Measurements from ENCODE around the gene CACFD1. TPM values are rescaled to one million over a fixed set of nuclear protein-coding genes. Genes with fewer than 3 reads are reported as not detected.

The CACFD1 gene
- total RNA-seq, 1 experiment from 2014 or later, result 22.5 TPM

- H3K4me3 Mint-ChIP-seq, result no peak overlapping the region
- no peak overlapping the region for H3K27ac Mint-ChIP-seq
- H3K9me3 Mint-ChIP-seq, result no peaks in the 10 kb centered on the region
- TF ChIP-seq CREM (CRISPR knock-in tag; IDR thresholded peaks at IDR 0.05), result no peak
- TF ChIP-seq ZMAT4 (CRISPR knock-in tag; IDR thresholded peaks at IDR 0.05), result no peak
- no peak for TF ChIP-seq ATF2 (CRISPR knock-in tag; IDR thresholded peaks at IDR 0.05; ENCODE audit: borderline replicate concordance, low read depth)
- TF ChIP-seq PREB (CRISPR knock-in tag; IDR thresholded peaks at IDR 0.05; ENCODE audit: borderline replicate concordance), result no peak
- TF ChIP-seq TP53 (CRISPR knock-in tag; IDR thresholded peaks at IDR 0.05), result no peak
- TF ChIP-seq MXD4 (CRISPR knock-in tag; IDR thresholded peaks at IDR 0.05; ENCODE audit: borderline replicate concordance), result no peak
- no peak for TF ChIP-seq ZNF263 (CRISPR knock-in tag; IDR thresholded peaks at IDR 0.05; ENCODE audit: low read depth)
- no peak for TF ChIP-seq ELF4 (CRISPR knock-in tag; IDR thresholded peaks at IDR 0.05; ENCODE audit: low read depth)
- no peak for TF ChIP-seq FOXK1 (CRISPR knock-in tag; IDR thresholded peaks at IDR 0.05)
- TF ChIP-seq JUN (CRISPR knock-in tag; IDR thresholded peaks at IDR 0.05), result no peak
- TF ChIP-seq NR3C1 (CRISPR knock-in tag; conservative IDR thresholded peaks at IDR 0.05; ENCODE audit: low read depth), result no peak
- TF ChIP-seq GABPB1 (CRISPR knock-in tag; IDR thresholded peaks at IDR 0.05), result no peak
- TF ChIP-seq EMX1 (CRISPR knock-in tag; IDR thresholded peaks at IDR 0.05), result no peak
- no peak for TF ChIP-seq MYBL2 (CRISPR knock-in tag; IDR thresholded peaks at IDR 0.05)
- no peak for TF ChIP-seq ZNF416 (CRISPR knock-in tag; IDR thresholded peaks at IDR 0.05)
- no peak for TF ChIP-seq MLX (CRISPR knock-in tag; IDR thresholded peaks at IDR 0.05)
- TF ChIP-seq ZSCAN18 (CRISPR knock-in tag; IDR thresholded peaks at IDR 0.05), result no peak
- no peak for TF ChIP-seq E2F1 (CRISPR knock-in tag; IDR thresholded peaks at IDR 0.05)
- ChIA-PET CTCF (interaction anchor here (0.6 to 2.4 kb wide), 11 partner anchors 9 to 600 kb away, joined by 3 to 7 read pairs (median 4); partner anchors contain the start of gene CACFD1), POLR2A (interaction anchor here (0.7 kb wide), 1 partner anchor 122 kb away, joined by 6 read pairs; no protein-coding TSS in a partner anchor)
- H3K36me3 Mint-ChIP-seq, result no peaks in the 10 kb centered on the region
- DNase-seq (ENCODE audit: low spot score) (no peak), ATAC-seq (no peak)
- H3K4me1 Mint-ChIP-seq, result peaks cover 2% of the 10 kb centered on the region
- H3K27me3 Mint-ChIP-seq (ENCODE audit: low read depth), result peaks cover 5% of the 10 kb centered on the region
Measured at GRCh38 chr9:133484671-133485437, 25.1 kb downstream of the CACFD1 start.

Measured in WTC11 (cell line).